GM12878 (cell line): ENCODE results near the gene PREP. TPM values are rescaled to one million over a fixed set of nuclear protein-coding genes. Genes with fewer than 3 reads are reported as not detected.

Source experiments
- ATAC-seq: fragments of 200-7000 bp; cut with Tn5 transposase; 3 replicates; pipeline ENCODE4 v1.9.1; 2020; ENCODE audit warnings: mild to moderate bottlenecking, moderate library complexity
- BruUV-seq: library from RNA; stranded (reverse); fragments of 400-500 nt; replicated peaks from 2 replicates; lab custom pipeline; 2021; lab: Mats Ljungman, UMichigan
- CTCF ChIA-PET: fragments of 300-600 bp; sonication (Branson Sonifier 250); formaldehyde crosslinking; extraction: SDS; loops from one replicate; lab custom pipeline; 2021; ENCODE audit warnings: inconsistent platforms; lab: Yijun Ruan, JAX
- POLR2A ChIA-PET: fragments of 350-600 bp; formaldehyde crosslinking; extraction: SDS; loops from one replicate; lab custom pipeline; 2021; ENCODE audit warnings: inconsistent platforms; lab: Charles Lee
- RAD21 ChIA-PET: fragments of 300-600 bp; sonication (Branson Sonifier 250); formaldehyde crosslinking; loops from one replicate; lab custom pipeline; 2023; ENCODE audit warnings: antibody characterized with exemption; ENCODE audit not compliant: unreplicated experiment; lab: Charles Lee
- SMC1A ChIA-PET: fragments of 300-600 bp; sonication (Branson Sonifier 250); formaldehyde crosslinking; loops from one replicate; lab custom pipeline; 2023; ENCODE audit not compliant: unreplicated experiment, uncharacterized antibody; lab: Charles Lee
- DNase-seq: peaks from one replicate; pipeline ENCODE4 v3.0.0-alpha.2; 2011; ENCODE audit warnings: low read depth, low spot score
- FAIRE-seq: peaks from 3 replicates; lab custom pipeline; 2011; peaks lifted over from hg19 to GRCh38; lab: Jason Lieb, UNC
- H2AFZ ChIP-seq: 2 replicates; pipeline ENCODE4 v1.6.0; 2011; ENCODE audit warnings: low read depth, low read length, control low read depth; ENCODE audit not compliant: control insufficient read depth
- H3K27ac ChIP-seq: 2 replicates; pipeline ENCODE4 v1.5.1; 2011; ENCODE audit warnings: control low read depth; ENCODE audit not compliant: control insufficient read depth, insufficient read depth
- H3K27me3 ChIP-seq, 2 experiments: replicated peaks in 1 of 2; 2 replicates each; pipeline versions ENCODE4 v1.6.0 to v1.6.1; 2011; ENCODE audit warnings: low read length in 1 of 2; ENCODE audit not compliant: control insufficient read depth in 2 of 2, insufficient read depth in 2 of 2
- H3K36me3 ChIP-seq, 2 experiments: 2 replicates each; pipeline ENCODE4 v1.5.1; 2011; ENCODE audit warnings: low read length in 1 of 2; ENCODE audit not compliant: control insufficient read depth in 2 of 2, insufficient read depth in 2 of 2
- H3K4me1 ChIP-seq: 2 replicates; pipeline ENCODE4 v1.6.1; 2011; ENCODE audit warnings: mild to moderate bottlenecking, low read length, moderate library complexity, mixed read lengths; ENCODE audit not compliant: control insufficient read depth, insufficient read depth
- H3K4me2 ChIP-seq: 2 replicates; pipeline ENCODE4 v1.6.0; 2011; ENCODE audit warnings: control low read depth; ENCODE audit not compliant: control insufficient read depth, insufficient read depth
- H3K4me3 ChIP-seq: fragments of 200-600 bp; sonication (generic); 2 replicates; pipeline ENCODE4 v1.5.1; 2016
- H3K79me2 ChIP-seq: 2 replicates; pipeline ENCODE4 v1.6.0; 2011; ENCODE audit warnings: low read length; ENCODE audit not compliant: control insufficient read depth, insufficient read depth
- H3K9ac ChIP-seq: 2 replicates; pipeline ENCODE4 v1.8.0; 2011; ENCODE audit warnings: low read length, control low read depth, mixed read lengths; ENCODE audit not compliant: control insufficient read depth, insufficient read depth
- H3K9me3 ChIP-seq: replicated peaks from 3 replicates; pipeline ENCODE4 v1.5.1; 2011; ENCODE audit warnings: mild to moderate bottlenecking, low read length; ENCODE audit not compliant: control insufficient read depth, insufficient read depth
- H4K20me1 ChIP-seq: 2 replicates; pipeline ENCODE4 v1.6.0; 2011; ENCODE audit not compliant: control insufficient read depth, insufficient read depth
- EED ChIP-seq: sonication (generic); IDR thresholded peaks from 2 replicates; pipeline ENCODE4 v1.6.1; 2016; ENCODE audit warnings: antibody characterized with exemption, low read depth
- EP300 ChIP-seq, 2 experiments: fragments of 150-350 bp in 1 of 2; IDR thresholded peaks; 2 replicates each; pipeline ENCODE4 v1.6.1; 2011 to 2012; ENCODE audit warnings: low read depth in 2 of 2, low read length in 2 of 2, borderline replicate concordance in 1 of 2, improper control_type of control experiment in 1 of 2, inconsistent platforms in 1 of 2; ENCODE audit not compliant: control insufficient read depth in 1 of 2
- MTA3 ChIP-seq: IDR thresholded peaks from 2 replicates; pipeline ENCODE4 v1.6.1; 2012; ENCODE audit warnings: low read length, inconsistent platforms, borderline replicate concordance
- POLR2AphosphoS5 ChIP-seq: IDR thresholded peaks from 2 replicates; pipeline ENCODE4 v1.6.1; 2011; ENCODE audit warnings: mild to moderate bottlenecking, low read length, inconsistent platforms
- RAD21 ChIP-seq: IDR thresholded peaks from 2 replicates; pipeline ENCODE4 v1.6.1; 2011; ENCODE audit warnings: mild to moderate bottlenecking, low read depth, low read length, moderate library complexity; ENCODE audit not compliant: insufficient read depth
- RELA ChIP-seq: fragments of 450-650 bp; IDR thresholded peaks from 2 replicates; pipeline ENCODE4 v1.8.0; 2014; ENCODE audit warnings: borderline replicate concordance; ENCODE audit not compliant: partially characterized antibody
- SMARCA5 ChIP-seq: fragments of 450-650 bp; IDR thresholded peaks from 2 replicates; pipeline ENCODE4 v1.6.1; 2017; ENCODE audit warnings: mild to moderate bottlenecking
- SUPT20H ChIP-seq: IDR thresholded peaks from 2 replicates; pipeline ENCODE4 v1.6.1; 2011; ENCODE audit warnings: low read depth, mild to moderate bottlenecking, low read length, moderate library complexity, borderline replicate concordance; ENCODE audit not compliant: control insufficient read depth
- ZZZ3 ChIP-seq: IDR thresholded peaks from 2 replicates; pipeline ENCODE4 v1.6.1; 2011; ENCODE audit warnings: low read depth; ENCODE audit not compliant: control insufficient read depth, insufficient read length
- WGBS: methylation state at CpG from one replicate; pipeline ENCODE4 v1.1.6; 2016; ENCODE audit warnings: low lambda C conversion rate; ENCODE audit not compliant: insufficient replicate concordance, insufficient coverage; ENCODE audit errors: missing lambda C conversion rate; 5-methylcytosine and 5-hydroxymethylcytosine counted together
- in situ Hi-C: fragments of 300-500 bp; cut with MboI; formaldehyde crosslinking; loops from 9 replicates; pipeline ENCODE4 v1.14.3; 2018; ENCODE audit warnings: mixed read lengths
- intact Hi-C: fragments of 100-400 bp; cut with micrococcal nuclease; formaldehyde crosslinking; loops from one replicate; pipeline ENCODE4 v1.14.2; 2022; ENCODE audit not compliant: unreplicated experiment
- polyA plus RNA-seq, 11 experiments: library from polyadenylated mRNA; depleted of rRNA in 4 of 11; unstranded in 6 of 11; stranded (reverse) in 5 of 11; fragments of >200 nt; fragmentation: Nextera tagmentation in 4 of 11; fragmentation: Illumina TruSeq in 1 of 11; extraction: Ambion mirVana in 4 of 11; extraction: Trizol in 1 of 11; gene quantifications; 1 replicate in 1 of 11; 2 replicates in 10 of 11; pipeline versions ENCODE4 v1.2.1 to v1.2.3, GENCODE V29; 2011 to 2016; ENCODE audit warnings: inconsistent platforms in 2 of 11, missing spikeins in 2 of 11, low read depth in 1 of 11
- total RNA-seq, 4 experiments: library from RNA; depleted of rRNA in 3 of 4; stranded (reverse); fragments of >200 nt in 3 of 4; fragmentation: Illumina TruSeq in 1 of 4; extraction: Trizol in 1 of 4; gene quantifications; 2 replicates each; pipeline versions ENCODE4 v1.2.1 to v1.2.3, GENCODE V29; 2013 to 2021
- TF ChIP-seq, protein P1 (sequence below): fragments of 450-650 bp; formaldehyde crosslinking; IDR thresholded peaks from 2 replicates; pipeline ENCODE4 v1.5.0; 2022; ENCODE audit warnings: mild to moderate bottlenecking, missing genetic modification characterization
- TF ChIP-seq, protein P2 (sequence below): fragments of 150-350 bp; IDR thresholded peaks from 2 replicates; pipeline ENCODE4 v1.6.1; 2014; ENCODE audit warnings: mild to moderate bottlenecking, low read depth, low read length
- TF ChIP-seq, protein P3 (sequence below): IDR thresholded peaks from 2 replicates; pipeline ENCODE4 v1.6.1; 2011; ENCODE audit warnings: borderline replicate concordance, low read depth, mild to moderate bottlenecking, moderate library complexity, low read length; ENCODE audit not compliant: insufficient read depth, poor library complexity, severe bottlenecking

The PREP gene
- total and polyA plus RNA-seq, 10 of the 15 experiments (the other 5 are each of a cell fraction or from before 2014, with no cell fraction given): 6.5 to 33.6 (median 18.1) TPM

DNA sequence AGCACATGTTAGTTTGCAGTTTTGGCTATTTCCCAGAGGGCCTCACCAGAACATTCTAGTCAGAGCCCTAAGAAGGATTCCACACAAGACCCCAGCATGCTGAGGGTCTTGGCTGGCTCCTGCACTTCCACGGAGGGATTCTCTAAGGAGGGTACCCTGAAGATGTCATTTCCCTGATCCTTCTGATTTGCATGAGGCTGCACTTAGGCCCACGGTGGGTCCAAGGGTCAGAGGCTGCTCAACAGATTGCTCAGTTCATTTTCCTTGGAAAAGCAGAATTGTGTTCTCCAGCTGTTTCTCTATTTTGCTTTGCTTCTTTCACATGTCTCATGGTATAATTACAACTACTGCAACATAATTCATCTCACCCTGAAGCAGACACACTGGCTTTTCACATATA, 22.2 kb downstream of the PREP start:
- FAIRE-seq: no peak
- Histone ChIP-seq H3K4me1 (no peaks in the 10 kb centered on the region), H3K9ac (no peak overlapping the region), H3K27ac (no peak overlapping the region), H3K4me3 (no peak overlapping the region), H3K4me2 (no peak overlapping the region), H3K79me2 (no peaks in the 10 kb centered on the region; the same call in 1 of the 2 replicates), H3K27me3 (no peaks in the 10 kb centered on the region), H3K9me3 (no peaks in the 10 kb centered on the region), H4K20me1 (no peaks in the 10 kb centered on the region), H3K36me3 (peaks cover 0 to 2% of the 10 kb centered on the region in 2 experiments; a peak in 2 of 4 replicates), H2AFZ (no peak overlapping the region)
- WGBS: 75% methylated on average over 2 of the region's 2 CpGs
- DNase-seq: no peak
- ChIA-PET CTCF (interaction anchor here (0.6 to 2.2 kb wide), 4 partner anchors 293 to 1599 kb away, joined by 3 to 6 read pairs (median 3); no protein-coding TSS in a partner anchor), SMC1A (interaction anchor here (1.4 to 1.8 kb wide), 3 partner anchors 12 to 24 kb away, joined by 5 to 7 read pairs (median 6); no protein-coding TSS in a partner anchor), RAD21 (no interaction called here), POLR2A (no interaction called here)
- in situ Hi-C loops: no loop called here
- BruUV-seq: no TSS peak
- no peak for ATAC-seq
- intact Hi-C loops: no loop called here
- TF ChIP-seq SMARCA5 (no peak), EP300 (IDR thresholded peaks at IDR 0.05; ENCODE audit: borderline replicate concordance in 1 of 2, control insufficient read depth in 1 of 2, low read depth in 2 of 2, low read length in 2 of 2) (no peak), ZZZ3 (no peak), MTA3 (no peak), RELA (no peak), EED (no peak), POLR2AphosphoS5 (no peak), SUPT20H (no peak), RAD21 (no peak)
- TF ChIP-seq, protein P1, sequence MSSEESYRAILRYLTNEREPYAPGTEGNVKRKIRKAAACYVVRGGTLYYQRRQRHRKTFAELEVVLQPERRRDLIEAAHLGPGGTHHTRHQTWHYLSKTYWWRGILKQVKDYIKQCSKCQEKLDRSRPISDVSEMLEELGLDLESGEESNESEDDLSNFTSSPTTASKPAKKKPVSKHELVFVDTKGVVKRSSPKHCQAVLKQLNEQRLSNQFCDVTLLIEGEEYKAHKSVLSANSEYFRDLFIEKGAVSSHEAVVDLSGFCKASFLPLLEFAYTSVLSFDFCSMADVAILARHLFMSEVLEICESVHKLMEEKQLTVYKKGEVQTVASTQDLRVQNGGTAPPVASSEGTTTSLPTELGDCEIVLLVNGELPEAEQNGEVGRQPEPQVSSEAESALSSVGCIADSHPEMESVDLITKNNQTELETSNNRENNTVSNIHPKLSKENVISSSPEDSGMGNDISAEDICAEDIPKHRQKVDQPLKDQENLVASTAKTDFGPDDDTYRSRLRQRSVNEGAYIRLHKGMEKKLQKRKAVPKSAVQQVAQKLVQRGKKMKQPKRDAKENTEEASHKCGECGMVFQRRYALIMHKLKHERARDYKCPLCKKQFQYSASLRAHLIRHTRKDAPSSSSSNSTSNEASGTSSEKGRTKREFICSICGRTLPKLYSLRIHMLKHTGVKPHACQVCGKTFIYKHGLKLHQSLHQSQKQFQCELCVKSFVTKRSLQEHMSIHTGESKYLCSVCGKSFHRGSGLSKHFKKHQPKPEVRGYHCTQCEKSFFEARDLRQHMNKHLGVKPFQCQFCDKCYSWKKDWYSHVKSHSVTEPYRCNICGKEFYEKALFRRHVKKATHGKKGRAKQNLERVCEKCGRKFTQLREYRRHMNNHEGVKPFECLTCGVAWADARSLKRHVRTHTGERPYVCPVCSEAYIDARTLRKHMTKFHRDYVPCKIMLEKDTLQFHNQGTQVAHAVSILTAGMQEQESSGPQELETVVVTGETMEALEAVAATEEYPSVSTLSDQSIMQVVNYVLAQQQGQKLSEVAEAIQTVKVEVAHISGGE (CRISPR knock-in tag): no peak
- TF ChIP-seq, protein P2, sequence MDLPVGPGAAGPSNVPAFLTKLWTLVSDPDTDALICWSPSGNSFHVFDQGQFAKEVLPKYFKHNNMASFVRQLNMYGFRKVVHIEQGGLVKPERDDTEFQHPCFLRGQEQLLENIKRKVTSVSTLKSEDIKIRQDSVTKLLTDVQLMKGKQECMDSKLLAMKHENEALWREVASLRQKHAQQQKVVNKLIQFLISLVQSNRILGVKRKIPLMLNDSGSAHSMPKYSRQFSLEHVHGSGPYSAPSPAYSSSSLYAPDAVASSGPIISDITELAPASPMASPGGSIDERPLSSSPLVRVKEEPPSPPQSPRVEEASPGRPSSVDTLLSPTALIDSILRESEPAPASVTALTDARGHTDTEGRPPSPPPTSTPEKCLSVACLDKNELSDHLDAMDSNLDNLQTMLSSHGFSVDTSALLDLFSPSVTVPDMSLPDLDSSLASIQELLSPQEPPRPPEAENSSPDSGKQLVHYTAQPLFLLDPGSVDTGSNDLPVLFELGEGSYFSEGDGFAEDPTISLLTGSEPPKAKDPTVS: no peak
- TF ChIP-seq, protein P3, sequence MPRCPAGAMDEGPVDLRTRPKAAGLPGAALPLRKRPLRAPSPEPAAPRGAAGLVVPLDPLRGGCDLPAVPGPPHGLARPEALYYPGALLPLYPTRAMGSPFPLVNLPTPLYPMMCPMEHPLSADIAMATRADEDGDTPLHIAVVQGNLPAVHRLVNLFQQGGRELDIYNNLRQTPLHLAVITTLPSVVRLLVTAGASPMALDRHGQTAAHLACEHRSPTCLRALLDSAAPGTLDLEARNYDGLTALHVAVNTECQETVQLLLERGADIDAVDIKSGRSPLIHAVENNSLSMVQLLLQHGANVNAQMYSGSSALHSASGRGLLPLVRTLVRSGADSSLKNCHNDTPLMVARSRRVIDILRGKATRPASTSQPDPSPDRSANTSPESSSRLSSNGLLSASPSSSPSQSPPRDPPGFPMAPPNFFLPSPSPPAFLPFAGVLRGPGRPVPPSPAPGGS: no peak
